Suprapubic skin (tissue), 4 donors: ENCODE results near the gene DMPK.
A peak's percentile ranks its signal among the peaks of the same experiment; 100 is the strongest.

Experiments used
- CTCF ChIP-seq, 2 donors: fragments of 200-600 bp in 1 of 2; fragments of 450-650 bp in 1 of 2; sonication (generic) in 1 of 2; IDR thresholded peaks; one replicate each; pipeline ENCODE4 v1.5.1; 2016 to 2019; ENCODE audit warnings: antibody characterized with exemption in 2 of 2, mild to moderate bottlenecking in 1 of 2, moderate library complexity in 1 of 2
- POLR2A ChIP-seq, 2 donors: fragments of 450-650 bp; IDR thresholded peaks; one replicate each; pipeline ENCODE4 v1.6.1; 2017; ENCODE audit warnings: antibody characterized with exemption in 2 of 2, mild to moderate bottlenecking in 2 of 2, moderate library complexity in 2 of 2
- POLR2AphosphoS5 ChIP-seq, 3 donors: sonication (generic); formaldehyde crosslinking; IDR thresholded peaks; one replicate each; pipeline ENCODE4 v1.6.1; 2017; ENCODE audit warnings: antibody characterized with exemption in 3 of 3

GRCh38 chr19:45817010-45817724 lies 34.9 kb upstream of the DMPK start:
- TF ChIP-seq CTCF (IDR thresholded peaks at IDR 0.05) = peak; percentile 94 to 95
- TF ChIP-seq POLR2AphosphoS5 (IDR thresholded peaks at IDR 0.05) = no peak
- TF ChIP-seq POLR2A (IDR thresholded peaks at IDR 0.05) = no peak
